HG03108 (cell line): ENCODE data around the gene FSCN2.
"Not testable (repeated sequence)": the region's sequence is repeated elsewhere in the genome, so short reads cannot be mapped to it uniquely, and the experiment has no call there.

Experiments
- ATAC-seq: cut with Tn5 transposase; IDR thresholded peaks from one replicate; pipeline ENCODE4 v1.9.1; 2021; ENCODE audit warnings: moderate library complexity; ENCODE audit not compliant: unreplicated experiment

FSCN2 gene

DNA sequence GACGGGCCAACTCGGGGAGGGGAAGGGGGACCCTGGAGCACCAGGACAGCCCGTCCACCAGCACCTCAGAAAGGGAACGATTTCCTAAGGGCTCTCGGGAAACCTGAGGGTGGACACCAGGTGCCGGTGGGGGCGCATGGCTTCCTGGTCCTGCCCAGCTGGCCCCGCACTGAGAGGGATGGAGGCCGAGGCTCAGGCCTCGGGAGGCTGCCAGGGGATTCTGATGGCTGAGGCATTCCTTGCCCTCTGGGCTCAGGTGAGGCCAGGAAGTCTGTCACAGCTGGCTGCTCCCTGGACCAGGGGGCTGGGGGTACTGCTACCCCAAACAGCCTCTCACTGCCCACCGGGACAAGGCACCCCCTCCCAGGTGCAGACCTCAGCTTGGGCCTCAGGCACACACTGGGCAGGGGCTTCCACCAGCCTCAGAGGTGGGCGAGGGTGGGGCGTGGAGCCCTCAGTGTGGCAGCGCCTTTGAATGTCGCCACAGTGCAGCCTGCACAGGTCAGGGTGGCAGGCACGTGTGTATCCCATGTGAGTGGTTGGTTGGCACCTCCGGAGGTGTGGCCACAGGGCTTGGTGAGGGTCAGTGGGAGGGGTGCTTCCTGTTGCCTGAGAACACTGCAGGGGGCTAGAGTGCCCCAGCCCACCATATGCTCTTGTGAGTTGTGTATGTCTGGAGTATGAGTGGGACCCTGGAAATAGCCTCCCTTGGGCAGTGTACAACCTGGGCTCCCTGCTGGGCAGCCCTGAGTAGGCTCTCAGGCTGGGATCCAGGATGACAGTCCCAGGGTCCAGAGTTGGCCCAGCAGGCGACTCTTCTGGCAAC lies 3.9 kb upstream of the FSCN2 start:
- ATAC-seq = no peak

DNA sequence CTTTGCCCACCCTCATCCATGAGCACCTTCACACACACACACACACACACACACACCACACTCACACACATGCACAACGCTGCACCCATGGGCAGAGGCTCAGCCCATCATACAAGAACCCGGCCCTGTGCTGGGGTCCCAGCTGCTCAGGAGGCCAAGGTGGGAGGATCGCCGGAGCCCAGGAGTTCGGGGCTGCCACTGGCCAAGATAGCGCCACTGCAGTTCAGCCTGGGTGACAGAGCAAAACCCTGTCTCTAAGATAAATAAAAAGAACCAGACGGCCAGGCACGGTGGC lies 3.4 kb upstream of the FSCN2 start:
- ATAC-seq = no peak

DNA sequence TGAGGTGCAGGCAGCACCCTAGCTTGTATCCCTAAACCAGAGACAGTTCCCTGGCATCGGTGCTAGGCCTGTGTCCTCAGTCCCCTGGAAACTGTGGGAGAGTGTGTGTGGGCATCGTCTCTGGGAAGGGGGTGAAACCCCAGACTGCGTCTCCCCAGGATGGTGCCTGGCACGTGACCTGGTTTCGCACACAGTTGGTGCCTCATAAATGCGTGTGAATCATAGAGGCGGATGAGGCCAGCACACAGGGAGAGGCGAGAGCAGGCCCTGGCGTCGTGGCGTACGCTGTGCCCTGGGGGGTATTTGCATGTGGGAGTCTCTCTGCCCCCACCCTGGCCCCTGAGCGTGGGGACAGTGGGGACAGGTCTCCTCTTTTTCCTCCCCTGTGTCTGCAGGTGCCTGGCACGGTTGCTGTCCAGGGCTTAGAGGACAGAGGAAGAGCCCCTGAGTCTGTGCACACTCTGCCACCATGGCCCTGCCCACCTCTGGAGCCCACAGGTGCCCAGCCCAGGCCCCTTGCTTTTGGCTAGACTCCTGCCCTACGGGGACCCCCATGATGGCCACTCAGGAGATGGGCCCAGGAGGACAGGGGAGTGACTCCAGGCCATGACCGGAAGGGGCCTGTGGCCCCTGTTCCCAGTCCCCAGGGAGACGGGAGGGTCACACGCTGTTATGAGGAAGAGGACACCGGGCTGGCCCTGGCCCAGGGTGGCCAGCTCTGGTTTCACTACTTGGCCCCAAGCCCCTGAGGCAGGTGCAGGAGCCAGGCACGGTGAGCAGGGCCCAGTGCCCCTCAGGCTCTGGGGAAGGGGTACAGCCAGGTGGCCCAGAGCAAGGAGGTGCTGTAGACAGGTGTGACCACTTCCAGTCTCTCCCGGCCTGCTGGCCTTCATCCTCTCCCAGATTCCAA lies 1.3 kb upstream of the FSCN2 start:
- no peak for ATAC-seq

GRCh38 chr17:81528384-81528650 lies 140 bp downstream of the FSCN2 start:
- no peak for ATAC-seq

DNA sequence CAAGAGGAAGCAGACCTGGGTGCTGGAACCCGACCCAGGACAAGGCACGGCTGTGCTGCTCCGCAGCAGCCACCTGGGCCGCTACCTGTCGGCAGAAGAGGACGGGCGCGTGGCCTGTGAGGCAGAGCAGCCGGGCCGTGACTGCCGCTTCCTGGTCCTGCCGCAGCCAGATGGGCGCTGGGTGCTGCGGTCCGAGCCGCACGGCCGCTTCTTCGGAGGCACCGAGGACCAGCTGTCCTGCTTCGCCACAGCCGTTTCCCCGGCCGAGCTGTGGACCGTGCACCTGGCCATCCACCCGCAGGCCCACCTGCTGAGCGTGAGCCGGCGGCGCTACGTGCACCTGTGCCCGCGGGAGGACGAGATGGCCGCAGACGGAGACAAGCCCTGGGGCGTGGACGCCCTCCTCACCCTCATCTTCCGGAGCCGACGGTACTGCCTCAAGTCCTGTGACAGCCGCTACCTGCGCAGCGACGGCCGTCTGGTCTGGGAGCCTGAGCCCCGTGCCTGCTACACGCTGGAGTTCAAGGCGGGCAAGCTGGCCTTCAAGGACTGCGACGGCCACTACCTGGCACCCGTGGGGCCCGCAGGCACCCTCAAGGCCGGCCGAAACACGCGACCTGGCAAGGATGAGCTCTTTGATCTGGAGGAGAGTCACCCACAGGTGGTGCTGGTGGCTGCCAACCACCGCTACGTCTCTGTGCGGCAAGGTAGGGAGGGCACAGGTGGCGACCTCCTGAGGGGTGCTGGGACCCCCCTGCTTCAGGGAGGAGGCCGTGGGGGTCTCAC lies 667 bp downstream of the FSCN2 start:
- ATAC-seq = no peak

DNA sequence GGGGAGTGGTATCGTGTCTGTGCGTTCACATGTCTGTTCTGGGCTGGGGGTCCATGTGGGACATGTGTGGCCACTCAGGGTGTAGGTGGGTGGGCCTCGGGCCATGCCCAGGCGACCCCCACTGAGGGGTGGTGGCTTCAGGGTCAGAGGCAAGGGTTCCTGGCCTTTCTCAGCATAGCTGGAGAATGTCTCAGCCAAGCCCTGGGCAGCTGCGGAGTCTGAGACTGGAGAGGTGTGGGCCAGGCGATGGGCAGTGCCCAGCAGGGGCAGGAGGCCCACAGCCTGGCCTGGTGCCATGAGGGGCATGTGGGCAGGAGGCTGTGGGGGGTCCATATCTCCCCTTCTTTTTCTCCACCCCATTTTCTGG lies 1.2 kb downstream of the FSCN2 start:
- ATAC-seq = no peak

- ATAC-seq = not testable (repeated sequence)
These were observed 2.8 kb downstream of the FSCN2 start for GRCh38 chr17:81531013-81531412.

DNA sequence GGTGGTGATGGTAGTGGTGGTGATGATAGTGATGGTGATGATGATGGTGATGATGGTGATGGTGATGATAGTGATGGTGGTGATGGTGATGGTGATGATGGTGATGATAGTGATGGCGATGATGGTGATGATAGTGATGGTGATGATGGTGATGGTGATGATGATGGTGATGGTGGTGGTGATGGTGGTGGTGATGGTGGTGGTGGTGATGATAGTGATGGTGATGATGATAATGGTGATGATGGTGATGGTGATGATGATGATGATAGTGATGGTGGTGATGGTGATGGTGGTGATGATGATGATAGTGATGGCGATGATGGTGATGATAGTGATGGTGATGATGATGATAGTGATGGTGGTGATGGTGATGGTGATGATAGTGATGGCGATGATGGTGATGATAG lies 3.8 kb downstream of the FSCN2 start:
- ATAC-seq = not testable (repeated sequence)

DNA sequence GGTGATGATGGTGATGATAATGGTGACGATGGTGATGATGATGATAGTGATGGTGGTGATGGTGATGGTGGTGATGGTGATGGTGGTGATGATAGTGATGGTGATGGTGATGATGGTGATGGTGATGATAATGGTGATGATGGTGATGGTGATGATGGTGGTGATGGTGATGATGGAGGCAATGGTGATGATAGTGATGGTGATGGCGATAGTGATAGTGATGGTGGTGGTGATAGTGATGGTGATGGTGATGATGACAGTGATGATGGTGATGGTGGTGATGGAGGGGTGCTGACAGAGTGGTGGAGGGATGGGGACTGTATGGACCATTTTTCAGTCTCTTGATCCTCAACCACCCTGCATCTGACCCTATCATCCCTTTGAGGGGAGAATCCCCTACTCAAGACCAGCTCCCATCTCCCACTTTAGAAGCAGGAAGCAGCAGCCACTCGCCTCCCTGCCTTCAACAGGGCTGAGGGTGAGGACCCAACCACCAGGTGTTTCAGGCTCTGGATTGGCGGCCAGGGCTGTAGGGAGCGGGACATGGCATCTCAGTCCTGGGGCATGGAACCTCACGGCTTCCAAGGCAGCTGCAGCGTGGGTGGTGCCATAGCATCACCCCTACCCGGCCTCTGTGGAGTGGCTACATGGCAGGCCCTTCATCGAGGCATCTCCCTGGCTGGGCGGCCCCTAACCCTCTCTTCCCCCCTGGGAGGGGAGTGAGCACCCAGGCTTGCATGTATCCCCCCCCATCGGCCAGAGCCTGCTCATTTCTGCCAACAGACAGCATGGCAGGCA lies 4.5 kb downstream of the FSCN2 start:
- ATAC-seq = no peak

DNA sequence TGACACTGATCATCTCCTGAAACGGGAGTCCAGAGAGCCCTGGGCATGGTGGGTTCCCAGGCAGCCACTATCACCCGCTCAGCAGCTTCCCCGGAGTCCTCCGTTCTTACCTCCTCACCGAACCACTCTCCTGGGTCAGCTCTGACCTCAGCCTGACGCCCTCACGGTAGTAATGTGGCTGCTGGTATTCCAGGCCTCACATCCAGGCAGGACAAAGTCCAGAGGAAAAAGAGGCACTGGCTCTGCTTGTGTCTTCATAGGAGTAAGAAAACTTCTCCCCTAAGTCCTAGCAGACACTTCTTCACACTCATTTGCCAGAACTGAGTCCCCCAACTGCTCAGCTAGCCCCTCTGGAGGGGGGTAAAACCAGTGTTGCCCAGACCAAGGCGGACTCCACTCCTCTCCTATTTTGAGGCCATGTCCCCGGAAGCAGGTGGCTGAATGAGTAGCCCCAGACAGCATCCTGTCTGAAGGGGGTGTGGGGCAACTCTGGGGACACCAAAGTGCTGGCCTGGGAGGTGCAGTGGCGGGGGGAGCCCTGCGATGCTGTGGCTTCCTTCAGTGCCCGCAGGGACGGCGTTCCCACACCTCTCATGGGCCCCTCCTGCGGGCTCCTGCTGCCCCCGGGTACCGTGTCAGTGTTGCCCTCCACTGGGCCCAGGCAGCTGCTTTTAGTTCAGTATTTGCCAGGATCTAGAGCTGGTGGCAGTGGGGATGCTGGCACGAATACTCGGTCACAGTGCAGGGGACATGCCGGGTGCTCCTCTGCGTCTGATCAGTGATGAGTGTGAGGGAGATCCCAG lies 5.4 kb downstream of the FSCN2 start:
- no peak for ATAC-seq

DNA sequence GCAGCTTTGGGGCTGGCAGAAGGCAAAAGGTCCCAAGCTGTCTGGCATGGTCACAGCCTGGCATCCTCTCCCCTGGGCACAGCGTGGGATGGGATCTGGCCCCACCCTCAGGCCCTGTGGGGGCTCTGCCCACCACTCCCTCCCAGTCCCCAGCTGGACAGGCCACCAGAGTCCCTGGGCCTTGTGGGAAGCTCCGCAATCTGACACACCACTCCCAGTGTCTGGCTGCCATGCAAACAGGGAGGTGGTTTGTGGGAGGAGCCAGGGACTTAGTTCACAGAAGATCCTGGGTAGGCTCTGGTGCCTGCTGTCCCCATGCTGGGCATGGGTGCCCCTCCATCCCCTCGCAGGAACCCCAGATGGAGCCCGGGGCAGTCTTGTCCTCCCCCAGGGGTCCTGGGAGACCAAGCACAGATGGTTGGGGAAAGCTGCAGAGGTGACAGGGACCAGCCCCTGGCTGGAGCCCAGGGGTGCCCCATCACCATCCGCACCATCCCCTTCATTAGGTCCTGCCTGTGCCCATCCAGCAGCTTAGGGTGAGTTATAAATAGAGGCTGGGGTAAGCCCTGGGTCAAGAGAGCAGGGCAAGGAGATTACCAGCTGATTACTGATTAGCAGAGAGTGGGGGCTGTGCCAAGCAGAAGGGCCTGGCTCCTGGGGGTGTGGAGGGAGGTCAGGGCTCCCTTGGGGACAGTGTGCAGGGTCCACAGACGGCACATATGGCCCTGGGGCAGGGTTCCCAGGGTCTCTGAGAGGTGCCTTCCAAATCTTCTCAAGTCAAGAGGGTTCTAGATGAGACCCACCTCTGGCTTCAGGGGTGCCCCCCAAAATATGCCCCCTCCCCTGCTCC lies 6.2 kb downstream of the FSCN2 start:
- ATAC-seq = no peak

DNA sequence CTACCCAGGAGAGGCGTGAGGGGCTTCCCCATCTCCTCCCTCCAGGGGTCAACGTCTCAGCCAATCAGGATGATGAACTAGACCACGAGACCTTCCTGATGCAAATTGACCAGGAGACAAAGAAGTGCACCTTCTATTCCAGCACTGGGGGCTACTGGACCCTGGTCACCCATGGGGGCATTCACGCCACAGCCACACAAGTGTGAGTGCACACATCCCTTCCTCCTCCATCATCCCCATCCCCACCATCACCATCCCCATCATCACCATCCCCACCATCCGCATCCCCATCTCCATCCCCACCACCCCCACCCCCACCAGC lies 6.8 kb downstream of the FSCN2 start:
- no peak for ATAC-seq

DNA sequence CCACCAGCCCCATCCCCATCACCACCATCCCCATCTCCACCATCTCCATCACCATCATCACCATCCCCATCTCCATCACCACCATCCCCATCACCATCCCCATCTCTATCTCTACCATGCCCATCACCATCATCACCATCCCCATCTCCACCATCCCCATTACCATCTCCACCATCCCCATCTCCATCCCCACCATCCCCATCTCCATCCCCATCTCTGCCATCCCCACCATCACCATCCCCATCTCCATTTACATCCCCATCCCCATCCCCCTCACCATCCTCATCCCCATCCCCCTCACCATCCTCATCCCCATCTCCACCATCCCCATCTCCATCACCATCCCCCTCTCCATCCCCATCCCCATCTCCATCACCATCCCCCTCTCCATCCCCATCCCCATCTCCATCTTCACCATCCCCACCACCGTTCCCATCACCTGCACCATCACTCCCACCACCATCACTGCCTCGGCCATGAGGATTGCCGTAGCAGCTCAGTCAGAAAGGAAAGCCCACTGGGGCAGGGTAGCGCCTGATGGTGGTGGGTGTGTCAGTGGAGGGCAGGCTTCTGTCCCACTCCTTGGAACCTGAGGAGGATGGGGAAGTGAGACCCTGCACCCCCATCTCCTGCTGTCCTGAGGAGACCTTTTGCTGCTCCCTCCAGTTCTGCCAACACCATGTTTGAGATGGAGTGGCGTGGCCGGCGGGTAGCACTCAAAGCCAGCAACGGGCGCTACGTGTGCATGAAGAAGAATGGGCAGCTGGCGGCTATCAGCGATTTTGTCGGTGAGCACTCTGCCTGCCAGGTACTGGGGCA lies 7.5 kb downstream of the FSCN2 start:
- no peak for ATAC-seq

DNA sequence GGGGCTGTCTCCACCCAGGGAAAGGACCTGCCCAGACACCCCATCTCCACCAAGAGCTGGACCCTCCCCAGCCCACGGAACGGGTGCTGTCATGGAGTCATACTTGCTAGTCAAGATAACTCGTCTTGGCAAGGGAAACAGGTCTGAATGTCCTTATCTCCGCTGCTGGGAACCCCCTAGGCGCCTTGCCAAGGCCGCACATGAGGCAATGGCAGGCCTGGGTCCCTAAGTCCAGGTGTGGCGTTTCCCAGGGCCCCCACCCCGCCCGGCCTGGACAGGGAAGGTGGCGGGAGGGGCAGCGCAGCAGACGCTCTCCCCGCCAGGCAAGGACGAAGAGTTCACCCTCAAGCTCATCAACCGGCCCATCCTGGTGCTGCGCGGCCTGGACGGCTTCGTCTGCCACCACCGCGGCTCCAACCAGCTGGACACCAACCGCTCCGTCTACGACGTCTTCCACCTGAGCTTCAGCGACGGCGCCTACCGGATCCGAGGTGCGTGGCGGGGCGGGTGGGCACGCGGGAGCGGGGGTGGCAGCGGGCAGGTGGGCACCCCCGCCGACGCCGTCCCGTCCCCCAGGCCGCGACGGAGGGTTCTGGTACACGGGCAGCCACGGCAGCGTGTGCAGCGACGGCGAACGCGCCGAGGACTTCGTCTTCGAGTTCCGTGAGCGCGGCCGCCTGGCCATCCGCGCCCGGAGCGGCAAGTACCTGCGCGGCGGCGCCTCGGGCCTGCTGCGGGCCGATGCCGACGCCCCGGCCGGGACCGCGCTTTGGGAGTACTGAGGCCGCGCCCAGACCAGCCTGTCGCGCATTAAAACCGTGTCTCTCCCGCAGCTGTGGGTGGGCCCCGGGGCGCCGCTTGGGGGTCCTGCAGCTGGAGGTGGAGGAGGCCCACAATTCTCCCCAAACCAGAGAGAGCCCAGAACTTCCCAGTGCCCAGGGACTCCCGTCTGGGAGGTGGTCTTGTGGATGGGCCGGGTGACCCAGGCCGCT lies 8.4 kb downstream of the FSCN2 start:
- ATAC-seq = no peak

- no peak for ATAC-seq
These were observed 9.2 kb downstream of the FSCN2 start for GRCh38 chr17:81537343-81537855.

DNA sequence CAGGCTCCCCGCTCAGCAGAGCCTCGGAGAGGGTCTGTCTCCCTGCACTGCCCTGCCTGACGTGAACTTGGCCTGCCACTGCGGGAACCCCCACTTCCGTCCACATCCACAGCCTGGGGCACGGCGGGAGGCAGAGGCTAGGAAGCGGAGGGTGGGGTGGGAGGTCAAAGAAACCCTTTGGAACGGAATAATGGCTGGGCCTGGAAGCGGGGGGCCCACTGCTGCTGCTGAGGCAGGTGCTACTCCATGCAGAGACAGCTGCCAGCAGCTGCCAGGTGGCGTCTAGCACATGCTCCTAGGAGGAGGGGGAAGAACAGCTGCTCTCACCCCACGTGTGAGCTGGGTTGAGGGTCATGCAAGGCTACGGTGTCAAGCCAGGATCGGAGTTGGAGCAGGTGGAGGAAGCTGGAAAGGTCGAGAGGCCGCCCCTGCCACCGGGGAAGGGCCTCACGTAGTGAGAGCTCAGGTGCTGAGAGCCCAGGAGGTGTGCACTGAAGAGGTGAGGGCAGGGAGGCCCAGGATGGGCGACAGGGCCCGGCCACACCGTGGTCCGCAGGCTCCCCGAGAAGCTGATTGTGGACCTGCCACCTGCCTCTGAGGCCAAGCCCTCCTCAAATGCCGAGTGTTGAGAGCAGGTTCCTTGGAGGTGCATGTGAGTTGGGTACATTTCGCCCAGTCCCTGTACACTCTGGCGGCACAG lies 9.8 kb downstream of the FSCN2 start:
- no peak for ATAC-seq
